Left forelimb (tissue), 1 donor: ENCODE data around the gene G6PD.
"Not testable (repeated sequence)": the region's sequence is repeated elsewhere in the genome, so short reads cannot be mapped to it uniquely, and the experiment has no call there.

Experiments
- DNase-seq: peaks from one replicate; pipeline ENCODE4 v3.0.0-alpha.2; 2018; ENCODE audit warnings: low spot score

Gene G6PD

GRCh38 chrX:154515090-154515965, 31.3 kb downstream of the G6PD start:
- DNase-seq = no peak

GRCh38 chrX:154513716-154514115, 32.9 kb downstream of the G6PD start:
- no peak for DNase-seq

- DNase-seq = no peak
Measured at GRCh38 chrX:154512879-154513553, 33.6 kb downstream of the G6PD start.

DNA sequence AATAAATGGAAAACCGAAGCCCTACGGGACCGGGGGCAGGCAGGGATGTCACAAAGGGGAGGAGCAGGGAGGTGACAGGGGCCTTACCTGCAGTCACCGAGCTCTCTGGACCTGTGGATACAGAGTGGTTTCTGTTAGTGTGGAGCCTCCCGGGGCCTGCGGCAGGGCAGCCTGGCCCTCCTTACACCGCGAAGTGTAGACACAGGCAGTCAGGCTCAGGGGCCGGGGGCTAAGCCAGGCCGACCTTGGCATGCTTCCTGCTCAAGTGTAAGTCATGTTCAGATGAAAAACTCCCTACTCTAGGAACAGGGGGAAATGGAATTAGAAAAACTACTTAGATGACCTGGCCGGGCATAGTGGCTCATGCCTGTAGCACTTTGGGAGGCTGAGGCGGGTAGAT, 34.9 kb downstream of the G6PD start:
- no peak for DNase-seq

DNA sequence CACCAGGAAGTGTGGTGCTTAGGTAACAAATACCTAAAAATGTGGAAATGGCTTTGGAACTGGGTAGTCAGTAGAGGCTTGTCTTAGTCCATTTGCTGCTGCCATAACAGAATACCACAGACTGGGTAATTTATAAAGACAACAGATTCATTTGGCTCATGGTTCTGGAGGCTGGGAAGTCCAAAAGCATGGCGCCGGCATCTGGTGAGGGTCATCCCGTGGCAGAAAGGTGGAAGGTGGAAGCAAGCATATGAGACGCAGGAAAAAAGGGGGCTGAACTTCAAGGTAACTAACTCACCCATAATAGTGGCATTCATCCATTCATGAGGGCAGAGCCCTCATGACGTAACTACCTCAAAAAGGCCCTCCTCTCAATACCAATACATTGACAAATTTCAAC, 37.2 kb downstream of the G6PD start:
- no peak for DNase-seq

- no peak for DNase-seq
Measured at GRCh38 chrX:154508384-154508745, 38.3 kb downstream of the G6PD start.

- DNase-seq = no peak
Measured at GRCh38 chrX:154507673-154508383, 38.8 kb downstream of the G6PD start.

- DNase-seq = no peak
Measured at GRCh38 chrX:154506483-154507332, 39.9 kb downstream of the G6PD start.

DNA sequence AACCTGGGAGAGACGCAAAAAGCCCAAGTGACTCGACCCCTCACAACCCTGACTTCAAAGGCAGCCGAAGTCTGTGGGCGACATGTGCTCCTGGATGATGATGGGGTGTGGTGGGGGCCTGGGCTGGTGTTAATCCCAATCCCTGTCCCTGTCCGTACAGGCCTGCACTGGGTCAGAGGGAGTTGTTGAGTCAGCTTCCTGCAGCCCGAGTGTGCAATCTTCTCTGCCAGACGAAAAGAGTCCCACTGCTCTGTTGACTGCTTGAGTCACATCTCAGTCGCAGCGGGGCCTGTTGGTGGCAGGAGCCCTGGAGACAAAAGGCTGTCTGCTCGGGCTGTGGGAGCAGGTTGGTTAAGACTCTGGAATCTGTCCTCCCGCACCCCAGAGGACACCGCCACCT, 40.9 kb downstream of the G6PD start:
- no peak for DNase-seq

- no peak for DNase-seq
Measured at GRCh38 chrX:154502989-154503388, 43.7 kb downstream of the G6PD start.

DNA sequence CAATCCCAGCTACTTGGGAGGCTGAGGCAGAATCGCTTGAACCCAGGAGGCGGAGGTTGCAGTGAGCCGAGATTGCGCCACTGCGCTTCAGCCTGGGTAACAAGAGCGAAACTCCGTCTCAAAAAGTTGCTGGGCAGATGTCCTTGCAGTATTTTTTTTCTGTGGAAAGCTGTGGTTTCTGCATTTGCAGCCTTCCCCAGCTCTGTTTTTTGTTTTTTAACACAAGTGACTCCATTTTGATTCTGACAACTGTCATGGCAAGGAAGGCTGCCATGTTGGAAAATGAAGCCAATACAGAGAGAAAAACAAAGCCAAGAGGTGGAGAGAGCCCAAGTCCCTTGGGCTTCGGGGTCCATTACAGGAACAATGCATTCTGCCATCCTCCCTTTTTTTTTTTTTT, 44.5 kb downstream of the G6PD start:
- no peak for DNase-seq

- DNase-seq = not testable (repeated sequence)
Measured at GRCh38 chrX:154501423-154501822, 45.2 kb downstream of the G6PD start.

GRCh38 chrX:154496591-154497137, 50.0 kb downstream of the G6PD start:
- not testable (repeated sequence) for DNase-seq

GRCh38 chrX:154495472-154495922, 51.1 kb downstream of the G6PD start:
- no peak for DNase-seq

DNA sequence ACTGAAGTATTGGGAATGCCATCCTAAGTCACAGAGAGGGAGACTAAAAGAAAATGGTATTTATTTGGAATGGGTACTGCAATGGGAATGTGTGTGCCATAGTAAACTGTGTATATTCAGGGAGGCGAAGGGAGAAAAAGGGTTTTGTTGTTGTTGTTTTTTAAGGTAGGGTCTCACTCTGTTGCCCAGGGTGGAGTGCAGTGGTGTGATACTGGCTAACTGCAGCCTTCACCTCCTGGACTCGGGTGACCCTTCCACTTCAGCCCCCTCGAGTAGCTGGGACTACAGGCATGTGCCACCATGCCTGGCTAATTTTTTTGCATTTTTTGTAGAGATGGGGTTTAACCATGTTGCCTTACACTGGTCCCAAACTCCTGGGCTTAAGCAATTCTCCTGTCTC, 51.9 kb downstream of the G6PD start:
- no peak for DNase-seq

GRCh38 chrX:154490414-154491083, 56.1 kb downstream of the G6PD start, which contains the start of gene SLC10A3:
Gene SLC10A3, minus strand, starts transcription at chrX:154490629. Its CDS starts 1,689 bp downstream, at chrX:154488940.
- peak; percentile 91 for DNase-seq

- DNase-seq = no peak
Measured at GRCh38 chrX:154490021-154490413, 56.6 kb downstream of the G6PD start.

GRCh38 chrX:154489182-154489581, 57.5 kb downstream of the G6PD start:
- no peak for DNase-seq

DNA sequence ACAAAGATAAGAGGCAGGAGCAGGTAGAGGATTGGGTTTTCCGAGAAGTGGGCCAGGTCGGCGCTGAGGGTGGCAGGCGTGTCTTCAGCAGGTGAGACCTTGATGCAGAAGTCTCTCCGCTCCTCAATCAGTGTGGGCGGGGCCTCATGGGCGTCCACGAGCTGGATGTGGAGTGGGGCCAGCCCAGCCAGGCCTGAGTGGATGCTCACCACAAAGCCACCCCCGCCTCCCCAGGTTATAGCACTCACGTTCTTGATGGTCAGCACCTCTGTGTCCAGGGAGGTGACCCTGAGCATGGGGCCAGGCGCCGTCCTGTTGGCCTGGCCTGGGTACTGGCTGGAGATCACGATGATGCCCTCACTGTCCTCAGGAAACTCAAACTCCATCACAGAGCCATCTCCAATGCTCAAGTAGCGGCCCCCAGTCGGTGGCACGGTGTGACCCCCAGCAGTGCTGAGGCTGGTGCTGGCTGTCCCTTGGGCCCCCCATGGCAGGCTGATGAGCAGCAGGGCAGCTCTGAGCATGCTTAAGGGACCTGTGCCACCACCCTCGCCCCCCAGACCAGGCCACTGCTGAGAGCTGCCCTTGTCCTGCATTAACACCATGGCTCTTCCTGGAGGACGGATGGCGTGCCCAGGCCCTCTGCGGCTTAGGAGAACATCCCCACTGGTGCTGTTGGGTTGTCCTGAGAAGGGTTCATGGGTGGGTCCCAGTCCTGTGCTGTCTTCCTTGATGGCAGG, 58.1 kb downstream of the G6PD start:
- no peak for DNase-seq
